HepG2 (cell line): Measurements from ENCODE around the gene NME1. TPM values are rescaled to one million over a fixed set of nuclear protein-coding genes. Genes with fewer than 3 reads are reported as not detected.

Experiments used
- CBFB ChIP-seq: sonication (generic); formaldehyde crosslinking; IDR thresholded peaks from 2 replicates; pipeline ENCODE4 v1.4.0; 2020; ENCODE audit warnings: missing genetic modification reagents
- DR1 ChIP-seq: sonication (generic); formaldehyde crosslinking; IDR thresholded peaks from 2 replicates; pipeline ENCODE4 v1.8.0; 2021; ENCODE audit warnings: mild to moderate bottlenecking, missing genetic modification reagents, inconsistent platforms
- GABPB1 ChIP-seq: IDR thresholded peaks from 2 replicates; pipeline ENCODE4 v1.6.1; 2016; ENCODE audit warnings: mild to moderate bottlenecking, missing genetic modification reagents, moderate library complexity, missing compliant biosample characterization
- IKZF4 ChIP-seq: sonication (generic); formaldehyde crosslinking; IDR thresholded peaks from 2 replicates; pipeline ENCODE4 v1.5.1; 2020; ENCODE audit warnings: borderline replicate concordance, mild to moderate bottlenecking, low read depth, missing genetic modification reagents; ENCODE audit errors: not compliant biosample characterization
- MAZ ChIP-seq, 2 experiments: sonication (generic) in 1 of 2; formaldehyde crosslinking in 1 of 2; IDR thresholded peaks; 2 replicates each; pipeline versions ENCODE4 v1.5.0 to v1.6.1; 2012 to 2020; ENCODE audit warnings: low read depth in 2 of 2, mild to moderate bottlenecking in 2 of 2, borderline replicate concordance in 1 of 2, improper control_type of control experiment in 1 of 2, low read length in 1 of 2, missing genetic modification reagents in 1 of 2, moderate library complexity in 1 of 2
- MIER3 ChIP-seq: IDR thresholded peaks from 2 replicates; pipeline ENCODE4 v1.6.1; 2016; ENCODE audit warnings: missing compliant biosample characterization, borderline replicate concordance
- MXI1 ChIP-seq: IDR thresholded peaks from 3 replicates; pipeline ENCODE4 v1.6.1; 2012; ENCODE audit warnings: low read depth, low read length, inconsistent platforms, borderline replicate concordance
- PBX2 ChIP-seq: IDR thresholded peaks from 2 replicates; pipeline ENCODE4 v1.6.1; 2016; ENCODE audit warnings: control low read depth
- SALL2 ChIP-seq: sonication (generic); formaldehyde crosslinking; IDR thresholded peaks from 2 replicates; pipeline ENCODE4 v1.8.1; 2023; ENCODE audit warnings: mild to moderate bottlenecking, missing genetic modification reagents, inconsistent platforms
- TBX3 ChIP-seq: fragments of 450-650 bp; IDR thresholded peaks from 2 replicates; pipeline ENCODE4 v1.6.1; 2017; ENCODE audit warnings: antibody characterized with exemption, mild to moderate bottlenecking, inconsistent platforms, borderline replicate concordance
- USF2 ChIP-seq, 2 experiments: sonication (generic) in 1 of 2; formaldehyde crosslinking in 1 of 2; IDR thresholded peaks; 2 replicates each; pipeline versions ENCODE4 v1.5.1 to v1.6.1; 2011 to 2020; ENCODE audit warnings: borderline replicate concordance in 1 of 2, low read depth in 1 of 2, low read length in 1 of 2, mild to moderate bottlenecking in 1 of 2, missing genetic modification reagents in 1 of 2, moderate library complexity in 1 of 2
- YEATS2 ChIP-seq: sonication (generic); formaldehyde crosslinking; IDR thresholded peaks from 2 replicates; pipeline ENCODE4 v1.4.0; 2020; ENCODE audit warnings: missing genetic modification reagents, borderline replicate concordance
- ZHX2 ChIP-seq, 2 experiments: sonication (generic) in 1 of 2; formaldehyde crosslinking in 1 of 2; IDR thresholded peaks; 2 replicates each; pipeline versions ENCODE4 v1.6.1 to v1.9.0; 2014 to 2022; ENCODE audit warnings: antibody characterized with exemption in 1 of 2, borderline replicate concordance in 1 of 2, inconsistent platforms in 1 of 2, low read depth in 1 of 2, missing genetic modification reagents in 1 of 2
- ZNF232 ChIP-seq: sonication (generic); formaldehyde crosslinking; IDR thresholded peaks from 2 replicates; pipeline ENCODE4 v1.4.0; 2020; ENCODE audit warnings: missing genetic modification reagents, borderline replicate concordance
- ZNF354B ChIP-seq: sonication (generic); formaldehyde crosslinking; IDR thresholded peaks from 2 replicates; pipeline ENCODE4 v1.8.0; 2022; ENCODE audit warnings: mild to moderate bottlenecking, missing genetic modification reagents
- ZNF530 ChIP-seq: sonication (generic); formaldehyde crosslinking; IDR thresholded peaks from 2 replicates; pipeline ENCODE4 v1.5.0; 2020; ENCODE audit warnings: low read depth, mild to moderate bottlenecking, missing genetic modification reagents
- ZSCAN29 ChIP-seq: sonication (generic); formaldehyde crosslinking; conservative IDR thresholded peaks from 2 replicates; pipeline ENCODE4 v1.4.0; 2020; ENCODE audit warnings: mild to moderate bottlenecking, missing genetic modification reagents
- polyA plus RNA-seq, 8 experiments: library from polyadenylated mRNA; depleted of rRNA in 3 of 8; stranded (reverse) in 7 of 8; unstranded in 1 of 8; fragments of >200 nt; fragmentation: Illumina TruSeq in 4 of 8; extraction: Trizol in 4 of 8; gene quantifications; 2 replicates each; pipeline versions ENCODE4 v1.2.1 to v1.2.3, GENCODE V29; 2011 to 2016; ENCODE audit warnings: low read depth in 4 of 8, missing spikeins in 1 of 8, mixed read lengths in 1 of 8; ENCODE audit not compliant: insufficient read depth in 1 of 8
- total RNA-seq, 5 experiments: library from RNA; depleted of rRNA; stranded (reverse); fragments of >200 nt; fragmentation: Illumina TruSeq; extraction: Trizol; gene quantifications; 2 replicates each; pipeline ENCODE4 v1.2.3, GENCODE V29; 2016; ENCODE audit warnings: low read depth in 1 of 5

NME1 gene
- total and polyA plus RNA-seq, 2 of the 13 experiments (the other 11 are each of a cell fraction or from before 2014, with no cell fraction given) = 295 to 516 TPM

- TF ChIP-seq USF2 (IDR thresholded peaks at IDR 0.05; ENCODE audit: low read depth, low read length) (no peak), USF2 (CRISPR knock-in tag; IDR thresholded peaks at IDR 0.05; ENCODE audit: borderline replicate concordance) (no peak), SALL2 (no peak; the same call in none of the 2 replicates), TBX3 (no peak), ZNF232 (CRISPR knock-in tag) (no peak), CBFB (CRISPR knock-in tag) (no peak), MIER3 (CRISPR knock-in tag) (no peak), YEATS2 (CRISPR knock-in tag) (0 out of 2 replicates have a peak, but pooled peaks have one; percentile 16), PBX2 (CRISPR knock-in tag) (no peak), IKZF4 (CRISPR knock-in tag) (no peak), GABPB1 (peak; percentile 4; the same call in 1 of the 2 replicates), DR1 (CRISPR knock-in tag) (no peak), ZSCAN29 (CRISPR knock-in tag) (peak; percentile 75; the same call in 1 of the 2 replicates), ZNF530 (no peak), MXI1 (no peak), MAZ (IDR thresholded peaks at IDR 0.05; ENCODE audit: borderline replicate concordance, low read depth, low read length) (0 out of 2 replicates have a peak, but pooled peaks have one; percentile 5), MAZ (CRISPR knock-in tag; IDR thresholded peaks at IDR 0.05; ENCODE audit: low read depth) (no peak; the same call in 1 of the 2 replicates), ZNF354B (peak; percentile 92), ZHX2 (IDR thresholded peaks at IDR 0.05; ENCODE audit: low read depth) (no peak), ZHX2 (CRISPR knock-in tag; IDR thresholded peaks at IDR 0.05; ENCODE audit: borderline replicate concordance) (no peak; the same call in 1 of the 2 replicates)
Observed at GRCh38 chr17:51166987-51167931, 13.9 kb downstream of the NME1 start (continued).
